Lung microvascular endothelial cell (primary cell): Measurements from ENCODE around the gene VOPP1. TPM values are rescaled to one million over a fixed set of nuclear protein-coding genes. Genes with fewer than 3 reads are reported as not detected.
A peak's percentile ranks its signal among the peaks of the same experiment; 100 is the strongest.
"Not testable (repeated sequence)": the region's sequence is repeated elsewhere in the genome, so short reads cannot be mapped to it uniquely, and the experiment has no call there.

Experiments used
- DNase-seq, 2 donors: peaks; one replicate each; pipeline versions ENCODE4 v3.0.0 to v3.0.0-alpha.2; 2010; ENCODE audit warnings: low read depth in 2 of 2
- total RNA-seq: library from RNA; depleted of rRNA; stranded (reverse); fragments of >200 nt; gene quantifications from 2 replicates; pipeline ENCODE4 v1.2.1, GENCODE V29; 2014

Gene VOPP1
- total RNA-seq, 1 donor from 2014 or later, result 101 TPM

DNA sequence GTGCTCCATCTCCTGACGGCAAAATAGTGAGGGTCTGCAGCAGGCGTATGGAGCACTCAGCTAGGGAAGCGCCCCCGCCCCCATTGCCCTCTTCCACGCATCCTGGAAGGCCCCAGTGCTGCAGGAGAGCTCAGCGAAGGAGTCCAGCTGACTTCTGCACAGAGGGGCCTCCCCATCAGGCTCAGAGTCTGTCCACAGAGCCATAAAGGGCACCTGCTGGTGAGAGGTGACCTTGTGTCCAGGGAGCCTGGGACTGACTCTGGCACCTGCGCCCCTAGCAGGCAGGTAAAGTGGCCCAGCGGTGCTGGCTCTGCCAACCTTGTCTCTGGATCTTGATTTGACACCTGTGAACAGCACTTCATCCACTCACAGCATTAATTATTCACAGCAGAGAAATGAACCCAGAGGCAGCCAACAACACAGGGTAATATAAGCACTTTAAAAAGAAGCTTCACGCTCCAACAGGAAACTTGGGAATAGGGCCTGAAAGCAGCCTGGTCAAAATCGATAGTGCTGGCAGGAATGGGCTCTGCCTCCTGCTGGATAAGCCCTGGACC, 59.6 kb downstream of the VOPP1 start:
- DNase-seq, result no peak

GRCh38 chr7:55510621-55511020, 61.7 kb downstream of the VOPP1 start:
- no peak for DNase-seq

DNA sequence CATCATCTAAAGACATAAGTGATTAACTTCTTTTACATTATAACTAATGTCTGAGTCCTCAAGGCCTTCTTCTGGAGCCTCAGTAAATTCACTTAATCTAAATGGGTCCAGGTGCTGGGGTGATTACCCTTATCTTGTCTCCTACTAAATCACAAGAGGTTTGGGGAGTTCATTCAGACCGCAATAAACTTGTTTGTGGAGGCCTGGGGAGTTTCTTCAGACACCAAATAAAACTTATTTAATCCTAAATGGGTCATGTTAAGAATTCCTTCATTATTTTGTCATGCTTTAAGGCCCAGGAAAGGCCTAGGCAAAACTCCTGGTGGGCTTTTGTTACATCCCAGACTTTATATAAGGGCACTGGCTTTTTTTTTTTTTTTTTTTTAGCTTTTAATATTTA, 62.1 kb downstream of the VOPP1 start:
- not testable (repeated sequence) for DNase-seq

GRCh38 chr7:55509322-55509721, 63.0 kb downstream of the VOPP1 start:
- peak in 1 of 2 donors; percentile 60 for DNase-seq

DNA sequence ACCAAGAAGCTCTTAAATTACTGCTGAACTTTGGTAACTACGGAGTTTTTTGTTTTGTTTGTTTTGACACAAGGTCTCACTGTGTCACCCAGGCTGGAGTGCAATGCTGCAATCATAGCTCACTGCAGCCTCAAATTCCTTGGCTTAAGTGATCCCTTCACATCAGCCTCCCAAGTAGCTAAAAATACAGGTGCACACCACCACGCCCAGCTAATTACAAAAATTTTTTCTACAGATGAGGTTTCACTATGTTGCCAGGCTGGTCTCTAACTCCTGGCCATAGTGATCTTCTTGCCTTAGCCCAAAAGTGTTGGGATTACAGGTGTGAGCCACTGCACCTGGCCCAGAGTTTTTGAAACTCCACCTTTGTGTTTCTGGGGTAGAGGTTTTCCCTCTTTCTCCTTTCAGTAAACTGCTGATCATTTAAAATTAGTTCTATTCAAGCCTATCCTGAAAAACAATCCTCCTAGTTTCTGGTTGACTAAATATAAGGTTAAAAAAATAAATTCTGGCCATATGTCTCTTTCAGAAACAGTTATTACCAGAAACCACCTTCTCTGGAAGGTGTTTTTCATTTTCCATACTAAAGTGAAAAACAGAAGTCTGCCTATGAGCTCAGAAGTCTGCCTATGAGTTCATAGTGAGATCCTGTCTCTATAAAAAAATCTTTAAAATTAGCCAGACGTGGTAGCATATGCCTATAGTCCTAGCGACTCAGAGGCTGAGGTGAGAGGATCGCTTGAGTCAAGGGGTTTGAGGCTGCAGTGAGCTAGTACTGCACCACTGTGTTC, 63.9 kb downstream of the VOPP1 start:
- DNase-seq, result no peak

DNA sequence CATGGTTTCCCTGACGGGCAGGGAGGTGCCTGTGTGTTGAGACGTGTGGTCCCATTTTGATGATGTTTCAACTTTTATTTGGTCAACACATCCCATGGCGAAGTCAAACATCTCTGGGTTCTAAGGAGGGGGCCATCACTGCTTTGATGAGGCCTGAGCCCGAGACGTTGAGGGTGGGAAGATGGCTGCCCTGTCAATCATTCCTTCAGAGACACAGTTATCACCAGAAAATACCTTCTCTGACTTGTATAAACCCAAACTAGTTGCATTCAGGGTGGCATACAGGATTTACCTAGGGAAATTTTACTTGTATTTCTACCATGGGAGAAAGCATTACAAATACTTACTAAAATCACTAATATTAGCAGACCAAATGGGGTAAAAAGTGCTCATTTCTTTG, 64.6 kb downstream of the VOPP1 start:
- DNase-seq, result no peak

DNA sequence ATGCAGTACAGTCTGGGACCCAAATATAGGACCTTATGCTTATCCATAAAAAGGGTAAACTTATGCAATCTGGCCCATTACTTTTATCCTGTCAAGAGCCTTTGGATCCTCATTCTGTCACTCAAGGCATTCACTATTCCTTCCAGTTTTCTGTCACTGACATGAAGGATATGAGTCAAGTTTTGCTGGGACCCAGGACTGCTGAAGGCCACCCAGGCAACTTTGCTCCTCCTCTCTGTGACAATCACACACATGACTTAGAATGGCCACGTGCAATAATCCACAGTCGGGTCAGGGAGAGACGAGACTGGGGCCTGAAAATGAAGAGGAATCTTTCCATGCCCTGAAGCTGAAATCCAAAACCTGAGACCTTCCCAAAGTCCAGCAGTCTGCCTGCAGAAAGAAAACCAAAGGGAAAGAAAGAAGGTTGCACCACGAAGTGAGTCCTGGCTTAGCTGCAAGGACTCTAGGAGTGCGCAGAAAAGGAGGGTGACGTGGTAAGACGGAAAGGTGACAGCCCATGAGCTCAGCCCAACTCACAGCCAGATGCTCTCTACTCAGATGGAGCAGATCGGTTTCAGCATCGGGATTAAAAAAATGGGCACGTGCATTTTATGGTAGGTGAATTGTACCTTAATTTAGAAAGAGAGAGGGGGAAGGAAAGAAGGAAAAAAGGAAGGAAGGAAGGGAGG, 67.2 kb downstream of the VOPP1 start:
- DNase-seq, result no peak

GRCh38 chr7:55504093-55504859, 68.0 kb downstream of the VOPP1 start:
- peak in 1 of 2 donors; percentile 31 for DNase-seq

GRCh38 chr7:55502858-55503440, 69.4 kb downstream of the VOPP1 start:
- DNase-seq, result no peak

GRCh38 chr7:55502124-55502857, 70.0 kb downstream of the VOPP1 start:
- DNase-seq, result no peak

GRCh38 chr7:55501611-55502010, 70.7 kb downstream of the VOPP1 start:
- no peak for DNase-seq

DNA sequence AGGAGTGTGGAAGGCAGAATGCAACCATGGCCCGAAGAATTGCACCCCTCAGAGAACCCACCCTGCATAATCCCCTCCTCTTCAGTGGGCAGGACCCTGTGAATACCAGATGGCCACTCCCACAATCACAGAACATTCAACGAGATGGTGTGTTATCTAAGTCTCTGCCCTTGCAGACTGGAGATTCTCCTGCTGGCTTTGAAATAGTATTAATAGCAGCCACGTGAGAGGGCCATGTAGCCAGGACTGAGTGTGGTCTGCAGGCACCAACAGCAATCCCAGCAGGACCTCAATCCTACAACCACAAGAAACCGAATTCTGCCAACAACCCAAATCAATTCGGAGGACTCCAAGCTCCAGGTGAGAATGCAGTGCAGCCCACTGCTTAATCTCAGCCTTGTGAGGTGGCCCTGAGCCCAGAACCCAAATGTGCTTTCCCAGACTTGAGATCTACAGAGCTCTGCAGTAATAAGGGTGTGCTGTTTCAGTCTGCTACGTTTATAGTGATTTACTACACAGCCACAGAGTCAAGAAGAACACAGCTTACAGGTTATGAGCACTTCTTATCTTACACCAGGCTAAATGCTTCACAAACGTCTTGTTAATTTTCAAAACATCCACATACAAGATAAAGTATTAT, 72.1 kb downstream of the VOPP1 start:
- DNase-seq, result no peak

GRCh38 chr7:55499591-55499990, 72.7 kb downstream of the VOPP1 start:
- no peak for DNase-seq

DNA sequence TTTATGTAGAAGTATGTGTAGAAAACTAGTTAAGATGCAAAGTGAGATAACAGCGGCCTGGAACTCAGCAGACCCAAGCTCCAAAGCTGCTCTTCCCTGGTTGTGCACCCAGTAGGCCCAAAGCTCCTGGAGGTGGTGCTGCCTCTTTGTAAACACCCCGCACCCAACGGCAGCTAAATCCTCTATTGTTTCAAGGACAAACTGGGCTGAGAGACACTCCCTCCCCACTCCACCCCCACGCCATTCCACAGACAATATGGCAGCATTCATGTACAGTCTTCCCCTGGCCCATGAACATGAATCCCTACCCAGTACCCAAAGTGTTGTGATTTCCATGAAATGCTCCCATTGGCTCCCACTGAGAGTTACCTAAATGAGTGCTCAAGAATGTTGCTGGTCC, 73.5 kb downstream of the VOPP1 start:
- DNase-seq, result no peak

DNA sequence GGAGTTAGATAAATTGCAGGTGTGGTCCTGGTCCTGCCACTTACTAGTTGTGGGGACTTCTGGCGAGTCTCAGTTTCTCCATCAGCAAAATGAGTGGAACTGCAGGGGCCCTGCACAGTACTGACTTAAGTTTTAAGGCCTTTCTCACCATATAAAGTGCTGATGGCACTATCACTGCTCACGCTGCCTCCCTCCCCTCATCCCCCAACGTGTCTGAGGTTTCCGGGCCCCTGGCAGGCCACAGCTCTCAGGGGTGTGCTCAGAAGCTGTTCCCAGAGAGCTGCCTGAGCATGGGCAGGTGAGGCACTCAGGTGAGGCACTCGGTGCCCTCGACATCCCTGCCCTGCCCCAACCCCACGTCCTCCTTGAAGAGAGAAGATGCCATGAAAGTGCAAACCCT, 74.2 kb downstream of the VOPP1 start:
- DNase-seq, result no peak

DNA sequence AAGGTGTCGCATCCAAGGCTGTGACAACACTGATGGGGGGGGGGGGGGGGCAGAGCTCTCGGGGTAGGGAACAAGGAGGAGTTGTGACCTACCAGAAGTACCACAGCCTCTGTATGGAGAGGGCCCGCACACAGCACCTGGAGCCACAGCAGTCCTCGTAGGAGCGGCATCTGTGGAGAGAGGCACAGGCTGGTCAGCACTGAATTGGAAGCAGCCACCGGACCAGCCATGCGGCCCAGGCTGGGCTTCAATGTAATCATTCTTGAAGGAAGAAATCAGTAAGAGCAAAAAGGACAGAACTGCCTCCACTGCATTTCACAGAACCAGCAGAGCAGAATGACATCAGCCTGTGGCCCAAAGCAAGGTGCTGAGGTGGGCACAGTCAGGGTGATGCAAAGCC, 74.8 kb downstream of the VOPP1 start:
- DNase-seq, result no peak

GRCh38 chr7:55496906-55497305, 75.4 kb downstream of the VOPP1 start:
- no peak for DNase-seq

DNA sequence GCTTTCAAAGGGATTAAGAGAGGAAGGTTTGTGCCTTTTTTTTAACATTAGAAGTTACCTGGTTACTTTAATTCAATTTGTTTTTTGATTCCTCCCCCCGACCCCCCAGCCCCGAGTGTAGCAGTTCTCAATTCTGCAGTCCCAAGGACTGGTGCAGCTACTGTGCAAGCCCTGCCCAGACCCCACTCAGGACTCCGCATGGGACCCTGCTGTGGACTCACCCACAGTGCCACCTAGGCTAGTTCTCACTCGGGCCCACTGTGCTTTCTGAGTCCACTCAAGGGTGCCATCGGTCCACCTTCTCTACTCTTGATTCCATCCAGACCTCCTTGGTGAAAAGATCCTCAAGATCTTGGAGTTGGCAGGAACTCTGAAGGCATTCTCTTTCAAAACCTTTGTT, 77.4 kb downstream of the VOPP1 start:
- no peak for DNase-seq

- DNase-seq, result no peak
Observed at GRCh38 chr7:55493408-55493807, 78.9 kb downstream of the VOPP1 start.

DNA sequence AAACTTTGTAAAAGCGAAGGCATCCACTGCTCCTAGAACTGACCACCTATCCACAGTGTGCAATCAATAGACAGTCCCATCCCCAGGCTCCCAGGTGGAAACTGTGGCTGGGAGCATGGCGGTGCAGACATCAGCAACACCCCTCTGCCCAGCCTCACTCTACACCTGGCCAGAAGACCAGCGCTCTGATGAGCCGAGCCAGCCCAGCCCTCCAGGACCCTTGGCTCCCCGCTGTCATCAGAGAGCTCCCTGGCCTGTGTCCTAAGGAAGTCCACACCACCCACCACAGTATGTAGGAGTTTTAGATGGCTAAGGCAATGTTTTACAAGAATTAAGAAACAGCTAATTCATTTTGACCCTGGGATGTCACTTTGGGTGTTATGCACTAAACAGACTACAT, 81.0 kb downstream of the VOPP1 start:
- no peak for DNase-seq
